ENCODE results near the gene KSR2. TPM values are rescaled to one million over a fixed set of nuclear protein-coding genes. Genes with fewer than 3 reads are reported as not detected.

KSR2 gene
- total RNA-seq, 1 donor from 2014 or later, result not detected

- H3K4me1 ChIP-seq, result no peaks in the 10 kb centered on the region
- no peak overlapping the region for H3K4me3 ChIP-seq
- intact Hi-C loops (cut with micrococcal nuclease), result no loop called here
- H3K36me3 ChIP-seq, result no peaks in the 10 kb centered on the region
- peaks cover 73% of the 10 kb centered on the region for H3K27me3 ChIP-seq (ENCODE audit: low read depth)
- no peak overlapping the region for H3K27ac ChIP-seq (replicated peaks)
- no peaks in the 10 kb centered on the region for H3K9me3 ChIP-seq (replicated peaks)
- no peak for DNase-seq
- TF ChIP-seq, protein P1, sequence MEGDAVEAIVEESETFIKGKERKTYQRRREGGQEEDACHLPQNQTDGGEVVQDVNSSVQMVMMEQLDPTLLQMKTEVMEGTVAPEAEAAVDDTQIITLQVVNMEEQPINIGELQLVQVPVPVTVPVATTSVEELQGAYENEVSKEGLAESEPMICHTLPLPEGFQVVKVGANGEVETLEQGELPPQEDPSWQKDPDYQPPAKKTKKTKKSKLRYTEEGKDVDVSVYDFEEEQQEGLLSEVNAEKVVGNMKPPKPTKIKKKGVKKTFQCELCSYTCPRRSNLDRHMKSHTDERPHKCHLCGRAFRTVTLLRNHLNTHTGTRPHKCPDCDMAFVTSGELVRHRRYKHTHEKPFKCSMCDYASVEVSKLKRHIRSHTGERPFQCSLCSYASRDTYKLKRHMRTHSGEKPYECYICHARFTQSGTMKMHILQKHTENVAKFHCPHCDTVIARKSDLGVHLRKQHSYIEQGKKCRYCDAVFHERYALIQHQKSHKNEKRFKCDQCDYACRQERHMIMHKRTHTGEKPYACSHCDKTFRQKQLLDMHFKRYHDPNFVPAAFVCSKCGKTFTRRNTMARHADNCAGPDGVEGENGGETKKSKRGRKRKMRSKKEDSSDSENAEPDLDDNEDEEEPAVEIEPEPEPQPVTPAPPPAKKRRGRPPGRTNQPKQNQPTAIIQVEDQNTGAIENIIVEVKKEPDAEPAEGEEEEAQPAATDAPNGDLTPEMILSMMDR (IDR thresholded peaks at IDR 0.05; ENCODE audit: borderline replicate concordance), result no peak
Observed at GRCh38 chr12:117661471-117661870, 307.3 kb downstream of the KSR2 start.

DNA sequence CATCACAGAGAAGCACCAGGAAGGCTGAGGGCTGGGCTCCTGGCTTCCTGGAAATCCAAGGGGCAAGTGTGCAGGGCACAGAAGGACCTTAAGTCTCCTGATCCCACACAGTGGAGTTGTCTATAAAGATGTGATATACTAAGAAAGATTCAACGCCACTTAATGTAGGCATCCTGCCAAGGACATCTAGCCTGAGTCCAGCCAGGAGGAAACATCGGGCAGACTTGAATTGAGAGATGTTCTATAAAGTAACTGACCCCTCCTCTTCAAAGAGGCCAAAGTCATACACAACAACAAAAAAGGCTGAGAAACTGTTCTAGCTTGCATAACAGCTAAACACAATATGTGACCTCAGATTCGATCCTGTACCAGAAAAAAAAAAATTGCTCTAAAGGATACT is 307.9 kb downstream of the KSR2 start:
- Histone ChIP-seq H3K27me3 (ENCODE audit: low read depth) (peaks cover 73% of the 10 kb centered on the region), H3K4me3 (no peak overlapping the region), H3K27ac (replicated peaks) (no peak overlapping the region), H3K4me1 (no peaks in the 10 kb centered on the region), H3K36me3 (no peaks in the 10 kb centered on the region), H3K9me3 (replicated peaks) (no peaks in the 10 kb centered on the region)
- DNase-seq, result no peak
- TF ChIP-seq, protein P1 (IDR thresholded peaks at IDR 0.05; ENCODE audit: borderline replicate concordance), result no peak
- intact Hi-C loops (cut with micrococcal nuclease), result no loop called here

DNA sequence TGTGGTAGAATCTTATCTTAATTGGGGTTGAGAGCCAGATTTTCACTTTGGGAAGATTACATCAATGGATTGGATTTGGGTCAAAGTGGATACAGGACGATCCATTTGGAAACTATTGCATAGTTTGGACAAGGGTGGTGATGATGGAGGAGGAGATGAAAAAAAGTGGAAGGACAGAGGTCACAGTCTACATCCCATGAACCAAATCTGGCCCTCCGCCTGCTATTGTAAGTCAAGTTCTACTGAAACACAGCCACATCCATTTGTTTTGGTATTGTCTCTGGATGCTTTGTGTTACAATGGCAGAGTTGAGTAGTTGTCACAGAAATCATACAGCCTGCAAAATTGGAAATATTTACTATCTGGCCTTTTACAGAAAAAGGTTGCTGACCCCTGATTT is 310.6 kb downstream of the KSR2 start:
- Histone ChIP-seq H3K4me1 (no peaks in the 10 kb centered on the region), H3K27me3 (ENCODE audit: low read depth) (peaks cover 52% of the 10 kb centered on the region), H3K27ac (replicated peaks) (no peak overlapping the region), H3K4me3 (no peak overlapping the region), H3K36me3 (no peaks in the 10 kb centered on the region), H3K9me3 (replicated peaks) (no peaks in the 10 kb centered on the region)
- TF ChIP-seq, protein P1 (IDR thresholded peaks at IDR 0.05; ENCODE audit: borderline replicate concordance), result no peak
- intact Hi-C loops (cut with micrococcal nuclease), result no loop called here
- no peak for DNase-seq

- TF ChIP-seq, protein P1 (IDR thresholded peaks at IDR 0.05; ENCODE audit: borderline replicate concordance), result no peak
- DNase-seq, result no peak
- H3K27me3 ChIP-seq (ENCODE audit: low read depth), result peaks cover 36% of the 10 kb centered on the region
- H3K4me3 ChIP-seq, result no peak overlapping the region
- H3K27ac ChIP-seq (replicated peaks), result no peak overlapping the region
- no peaks in the 10 kb centered on the region for H3K36me3 ChIP-seq
- intact Hi-C loops (cut with micrococcal nuclease), result no loop called here
- peaks cover 13% of the 10 kb centered on the region for H3K9me3 ChIP-seq (replicated peaks)
- H3K4me1 ChIP-seq, result no peaks in the 10 kb centered on the region
Observed at GRCh38 chr12:117649796-117650195, 319.0 kb downstream of the KSR2 start.

DNA sequence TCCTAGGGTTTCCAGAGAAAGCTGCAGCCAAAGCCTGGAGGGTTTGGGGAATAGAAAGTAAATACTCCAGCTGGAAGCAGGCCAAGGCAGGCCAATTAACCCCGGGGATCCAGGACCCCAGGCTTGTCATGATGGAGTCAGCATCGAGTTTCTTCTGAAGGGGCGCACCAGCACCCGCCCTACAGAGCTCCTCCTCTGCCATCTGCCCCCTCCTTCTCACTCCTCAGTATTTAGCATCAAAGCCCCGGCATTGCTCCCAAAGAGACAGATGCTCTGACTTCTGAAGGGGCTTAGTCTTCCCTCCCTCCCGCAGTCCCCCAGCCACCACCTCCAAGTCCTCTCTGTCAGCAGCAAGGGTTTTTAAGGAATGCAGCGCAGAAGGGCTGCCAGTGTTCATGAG is 322.3 kb downstream of the KSR2 start:
- H3K4me3 ChIP-seq, result no peak overlapping the region
- H3K9me3 ChIP-seq (replicated peaks), result peaks cover 8% of the 10 kb centered on the region
- DNase-seq, result no peak
- no peaks in the 10 kb centered on the region for H3K4me1 ChIP-seq
- intact Hi-C loops (cut with micrococcal nuclease), result no loop called here
- peaks cover 65% of the 10 kb centered on the region for H3K27me3 ChIP-seq (ENCODE audit: low read depth)
- no peaks in the 10 kb centered on the region for H3K36me3 ChIP-seq
- TF ChIP-seq, protein P1 (IDR thresholded peaks at IDR 0.05; ENCODE audit: borderline replicate concordance), result no peak
- no peak overlapping the region for H3K27ac ChIP-seq (replicated peaks)

- Histone ChIP-seq H3K36me3 (no peaks in the 10 kb centered on the region), H3K27ac (replicated peaks) (no peak overlapping the region), H3K4me3 (no peak overlapping the region), H3K9me3 (replicated peaks) (no peaks in the 10 kb centered on the region), H3K4me1 (no peaks in the 10 kb centered on the region), H3K27me3 (ENCODE audit: low read depth) (peaks cover 66% of the 10 kb centered on the region)
- intact Hi-C loops (cut with micrococcal nuclease), result no loop called here
- DNase-seq, result no peak
- TF ChIP-seq, protein P1 (IDR thresholded peaks at IDR 0.05; ENCODE audit: borderline replicate concordance), result no peak
Observed at GRCh38 chr12:117645473-117645872, 323.3 kb downstream of the KSR2 start.
